Activated T-cell treated with anti-CD3 and anti-CD28 coated beads, Interleukin-2, amount 50 U/mL, for 4 hours (primary cell): ENCODE measurements around the gene NPHP4. TPM values are rescaled to one million over a fixed set of nuclear protein-coding genes. Genes with fewer than 3 reads are reported as not detected.
A peak's percentile ranks its signal among the peaks of the same experiment; 100 is the strongest.

Experiments used
- ATAC-seq, 2 donors: fragments of 200-7000 bp; cut with Tn5 transposase; one replicate each; pipeline ENCODE4 v1.10.0; 2021
- DNase-seq: peaks from one replicate; pipeline ENCODE4 v3.0.0-alpha.2; 2020
- H3K27me3 Mint-ChIP-seq: one replicate; pipeline ENCODE4 v1.8.0; 2021; ENCODE audit warnings: low read depth, mixed read lengths
- H3K36me3 Mint-ChIP-seq: one replicate; pipeline ENCODE4 v1.8.0; 2022; ENCODE audit warnings: mixed read lengths; ENCODE audit not compliant: insufficient read depth
- H3K4me1 Mint-ChIP-seq: one replicate; pipeline ENCODE4 v1.8.0; 2021; ENCODE audit warnings: low read depth, mixed read lengths
- H3K4me3 Mint-ChIP-seq: one replicate; pipeline ENCODE4 v1.8.0; 2021; ENCODE audit warnings: mild to moderate bottlenecking, moderate library complexity, mixed read lengths
- H3K9me3 Mint-ChIP-seq: one replicate; pipeline ENCODE4 v1.8.0; 2021; ENCODE audit warnings: mixed read lengths
- total RNA-seq, 3 donors: library from RNA; stranded (reverse); gene quantifications; one replicate each; pipeline ENCODE4 v1.2.1, GENCODE V29; 2021

Gene NPHP4
- total RNA-seq, 3 donors from 2014 or later: 7.0 to 9.3 (median 7.1) TPM

DNA sequence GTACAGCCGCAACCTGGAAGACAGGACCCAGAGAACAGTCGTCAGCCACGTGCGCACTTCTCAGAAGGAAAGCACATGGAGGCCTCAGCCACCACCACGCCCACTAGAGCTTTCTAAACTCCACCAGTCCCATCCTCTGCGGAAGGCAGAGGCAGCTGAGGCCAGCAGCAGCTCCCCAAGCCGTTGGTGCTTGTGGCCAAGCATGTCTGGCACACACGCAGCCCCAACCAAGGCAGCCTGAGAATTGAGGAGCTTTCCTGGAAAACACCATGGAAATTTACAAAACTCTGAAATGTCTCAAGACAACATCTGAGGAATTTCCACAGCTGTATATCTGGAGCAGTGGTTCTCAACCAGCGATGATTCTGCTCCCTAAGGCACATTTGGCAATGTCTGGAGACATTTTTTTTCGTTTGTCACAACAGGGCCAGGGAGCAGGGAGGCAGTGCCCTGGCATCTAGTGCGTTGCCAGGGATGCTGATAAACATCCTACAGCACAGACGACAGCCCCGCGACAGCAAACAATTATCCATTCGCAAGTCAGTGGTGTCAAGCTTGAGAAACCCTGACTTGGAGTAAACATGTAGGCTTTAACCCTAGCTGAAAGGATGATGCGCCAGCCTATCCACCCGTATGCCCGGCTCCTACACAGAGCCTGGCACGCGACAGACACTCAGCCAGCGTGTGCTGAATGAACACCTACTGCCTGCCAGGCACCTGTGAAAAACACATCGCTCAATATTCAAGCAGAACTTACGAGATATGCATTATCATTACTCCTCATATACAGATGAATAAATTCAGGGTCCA lies 24.7 kb downstream of the NPHP4 start:
- ATAC-seq (no peak), DNase-seq (no peak)
- Mint-ChIP-seq H3K9me3 (no peaks in the 10 kb centered on the region), H3K4me3 (no peak overlapping the region), H3K36me3 (peaks cover 8% of the 10 kb centered on the region), H3K4me1 (no peaks in the 10 kb centered on the region), H3K27me3 (no peaks in the 10 kb centered on the region)

DNA sequence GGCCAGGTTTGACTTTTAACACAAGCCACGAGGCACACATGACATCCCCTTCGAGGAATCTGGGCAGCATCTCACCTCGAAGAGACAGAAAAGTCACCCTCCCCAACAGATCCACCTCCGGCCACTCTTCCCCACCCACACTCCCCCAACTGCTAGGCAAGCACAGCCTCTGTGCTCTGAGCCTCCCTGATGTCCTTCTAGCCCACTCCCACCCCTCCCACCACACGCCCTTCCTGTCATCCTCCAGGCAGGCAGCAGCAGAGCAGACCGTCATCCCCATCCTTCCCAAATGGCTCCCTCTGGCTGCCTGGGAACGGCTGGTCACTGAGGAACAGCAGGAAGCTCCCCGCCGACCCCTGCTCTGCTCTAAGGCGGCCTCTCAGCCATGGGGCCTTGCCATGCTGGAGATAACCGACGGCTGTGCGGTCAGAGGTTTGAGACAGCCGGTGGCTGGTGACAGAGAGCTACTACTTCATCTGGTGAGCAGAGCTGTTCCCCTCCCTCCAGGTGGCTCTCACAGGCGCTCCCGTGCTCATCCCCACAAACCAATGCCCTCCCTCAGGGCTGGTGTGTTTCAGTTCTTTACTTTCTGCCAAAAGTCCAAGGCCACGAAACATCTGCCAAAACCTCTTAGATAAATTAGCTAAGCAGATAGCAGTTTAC lies 25.6 kb downstream of the NPHP4 start:
- no peaks in the 10 kb centered on the region for H3K27me3 Mint-ChIP-seq
- no peaks in the 10 kb centered on the region for H3K4me1 Mint-ChIP-seq
- DNase-seq (no peak), ATAC-seq (no peak)
- H3K9me3 Mint-ChIP-seq: no peaks in the 10 kb centered on the region
- no peak overlapping the region for H3K4me3 Mint-ChIP-seq
- H3K36me3 Mint-ChIP-seq: peaks cover 14% of the 10 kb centered on the region

- ATAC-seq: no peak
- no peaks in the 10 kb centered on the region for H3K27me3 Mint-ChIP-seq
- H3K9me3 Mint-ChIP-seq: no peaks in the 10 kb centered on the region
- no peak for DNase-seq
- no peaks in the 10 kb centered on the region for H3K4me1 Mint-ChIP-seq
- peaks cover 22% of the 10 kb centered on the region for H3K36me3 Mint-ChIP-seq
- no peak overlapping the region for H3K4me3 Mint-ChIP-seq
Measured at GRCh38 chr1:5965586-5966131, 26.6 kb downstream of the NPHP4 start.

GRCh38 chr1:5962265-5963105 lies 29.7 kb downstream of the NPHP4 start:
- Mint-ChIP-seq H3K9me3 (no peaks in the 10 kb centered on the region), H3K36me3 (peaks cover 26% of the 10 kb centered on the region), H3K27me3 (no peaks in the 10 kb centered on the region), H3K4me3 (no peak overlapping the region), H3K4me1 (no peaks in the 10 kb centered on the region)
- no peak for ATAC-seq
- DNase-seq: no peak

DNA sequence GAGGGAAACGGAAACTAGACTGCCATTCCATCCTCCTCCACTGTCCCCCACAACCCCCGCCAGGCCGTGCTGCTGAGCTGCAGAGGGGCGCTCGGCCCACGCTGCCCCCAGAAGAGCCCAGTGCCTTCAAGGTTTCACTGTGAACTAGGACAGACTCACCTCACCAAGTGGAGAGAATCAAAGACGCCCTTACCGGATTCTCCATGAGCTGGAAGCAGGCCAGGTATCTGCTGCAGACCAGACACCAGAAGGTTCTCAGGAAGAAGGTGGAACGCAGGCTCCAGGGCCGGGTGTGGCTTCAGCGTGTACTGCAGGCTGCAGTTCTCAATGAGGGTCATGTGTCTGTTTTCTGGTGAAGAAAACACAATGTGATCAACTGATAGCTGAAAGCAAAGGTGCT lies 30.6 kb downstream of the NPHP4 start:
- no peak for ATAC-seq
- DNase-seq: no peak
- H3K4me3 Mint-ChIP-seq: no peak overlapping the region
- peaks cover 29% of the 10 kb centered on the region for H3K36me3 Mint-ChIP-seq
- peaks cover 3% of the 10 kb centered on the region for H3K4me1 Mint-ChIP-seq
- no peaks in the 10 kb centered on the region for H3K27me3 Mint-ChIP-seq
- H3K9me3 Mint-ChIP-seq: no peaks in the 10 kb centered on the region

DNA sequence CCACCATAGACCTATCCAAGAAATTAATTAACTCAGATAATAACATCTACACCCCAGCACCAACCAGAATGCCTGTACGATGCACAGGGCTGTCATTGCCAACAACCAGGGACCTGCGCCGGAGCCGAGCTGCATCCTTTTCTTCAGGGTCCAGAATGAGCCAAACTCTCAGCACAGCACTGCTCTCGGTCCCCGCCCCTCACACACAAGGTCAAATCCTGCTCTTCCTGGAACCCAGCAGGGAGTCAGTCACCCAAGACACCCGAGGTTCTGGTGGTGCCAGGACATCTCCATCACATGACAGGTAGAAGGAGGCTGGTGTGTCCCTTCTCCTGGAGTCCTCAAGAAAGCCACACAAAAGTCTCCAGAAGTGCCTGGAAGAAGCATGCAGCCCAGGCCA lies 31.9 kb downstream of the NPHP4 start:
- H3K36me3 Mint-ChIP-seq: peaks cover 26% of the 10 kb centered on the region
- no peak for ATAC-seq

GRCh38 chr1:5959667-5960230 lies 32.5 kb downstream of the NPHP4 start:
- Mint-ChIP-seq H3K4me3 (no peak overlapping the region), H3K4me1 (peaks cover 11% of the 10 kb centered on the region), H3K9me3 (no peaks in the 10 kb centered on the region), H3K27me3 (no peaks in the 10 kb centered on the region), H3K36me3 (peaks cover 29% of the 10 kb centered on the region)
- ATAC-seq: no peak
- DNase-seq: no peak

More for the DNA sequence above, 31.9 kb downstream of the NPHP4 start:
- H3K9me3 Mint-ChIP-seq: no peaks in the 10 kb centered on the region
- no peak for DNase-seq
- H3K4me1 Mint-ChIP-seq: peaks cover 6% of the 10 kb centered on the region
- no peak overlapping the region for H3K4me3 Mint-ChIP-seq
- H3K27me3 Mint-ChIP-seq: no peaks in the 10 kb centered on the region

GRCh38 chr1:5959087-5959486 lies 33.1 kb downstream of the NPHP4 start:
- ATAC-seq: no peak
- H3K4me3 Mint-ChIP-seq: no peak overlapping the region
- H3K9me3 Mint-ChIP-seq: no peaks in the 10 kb centered on the region
- no peaks in the 10 kb centered on the region for H3K27me3 Mint-ChIP-seq
- peaks cover 35% of the 10 kb centered on the region for H3K36me3 Mint-ChIP-seq
- no peak for DNase-seq
- peaks cover 17% of the 10 kb centered on the region for H3K4me1 Mint-ChIP-seq

DNA sequence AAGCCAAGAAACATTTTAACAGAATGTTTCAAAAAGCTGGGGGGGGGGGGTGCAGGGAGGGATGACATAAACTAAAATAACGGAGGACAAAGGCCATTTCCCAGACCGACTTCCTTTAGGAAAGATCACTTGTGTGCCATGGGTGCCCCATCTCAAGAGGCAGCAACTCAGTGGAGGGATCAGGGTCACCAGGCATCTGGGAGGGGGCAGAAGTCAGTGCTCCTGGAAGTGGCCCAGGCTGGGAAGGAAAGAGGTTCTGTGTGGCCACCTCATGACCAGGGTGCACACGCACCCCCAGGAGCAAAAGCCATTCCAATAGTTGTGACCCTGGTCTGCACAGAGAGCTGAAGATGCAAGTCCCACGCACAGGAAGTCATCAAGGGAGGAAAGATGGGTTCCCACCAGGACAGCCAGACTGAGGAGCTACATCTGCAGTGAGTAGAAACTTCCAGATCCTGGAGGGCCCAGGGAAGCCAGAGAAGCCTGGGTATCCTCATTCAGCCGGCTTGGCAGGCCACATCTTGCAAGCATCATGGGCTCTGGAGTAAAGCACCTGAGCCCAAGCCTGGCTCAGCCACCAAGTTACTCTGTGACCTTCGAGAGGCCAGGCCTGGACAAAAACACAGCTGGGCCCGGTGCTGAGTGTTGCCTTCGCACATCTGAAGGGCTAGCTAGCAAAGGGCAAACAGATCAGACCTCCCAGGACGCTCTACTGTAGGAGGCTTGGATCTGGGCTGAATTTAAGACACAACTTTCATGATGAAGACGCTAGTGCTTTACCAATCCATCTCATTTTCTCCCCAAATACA lies 36.0 kb downstream of the NPHP4 start:
- no peak overlapping the region for H3K4me3 Mint-ChIP-seq
- H3K27me3 Mint-ChIP-seq: no peaks in the 10 kb centered on the region
- H3K4me1 Mint-ChIP-seq: peaks cover 17% of the 10 kb centered on the region
- ATAC-seq (no peak), DNase-seq (no peak)
- H3K9me3 Mint-ChIP-seq: no peaks in the 10 kb centered on the region
- H3K36me3 Mint-ChIP-seq: peaks cover 33% of the 10 kb centered on the region

GRCh38 chr1:5955479-5955977 lies 36.7 kb downstream of the NPHP4 start:
- DNase-seq (no peak), ATAC-seq (peak; percentile 70 to 73)
- no peaks in the 10 kb centered on the region for H3K27me3 Mint-ChIP-seq
- H3K36me3 Mint-ChIP-seq: peaks cover 33% of the 10 kb centered on the region
- no peak overlapping the region for H3K4me3 Mint-ChIP-seq
- H3K4me1 Mint-ChIP-seq: peaks cover 17% of the 10 kb centered on the region
- H3K9me3 Mint-ChIP-seq: no peaks in the 10 kb centered on the region

DNA sequence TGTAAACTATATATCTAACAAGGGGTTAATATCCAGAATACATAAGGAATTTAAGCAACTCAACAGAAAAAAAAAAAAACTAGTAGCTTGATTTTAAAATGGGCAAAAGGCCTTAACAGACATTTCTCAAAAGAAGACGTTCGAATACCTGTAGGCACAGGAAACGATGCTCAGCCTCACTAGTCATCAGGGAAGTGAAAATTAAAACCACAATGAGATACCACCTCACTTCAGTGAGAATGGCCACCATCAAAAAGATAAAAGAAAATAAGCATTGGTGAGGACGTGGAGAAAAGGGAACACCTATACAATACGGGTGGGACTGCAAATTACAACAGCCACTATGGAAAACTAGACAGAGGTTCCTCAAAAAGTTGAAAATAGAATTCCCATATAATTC lies 37.3 kb downstream of the NPHP4 start:
- H3K36me3 Mint-ChIP-seq: peaks cover 31% of the 10 kb centered on the region
- no peak for DNase-seq
- H3K9me3 Mint-ChIP-seq: no peaks in the 10 kb centered on the region
- peak; percentile 54 to 59 for ATAC-seq
- peaks cover 17% of the 10 kb centered on the region for H3K4me1 Mint-ChIP-seq
- H3K4me3 Mint-ChIP-seq: no peak overlapping the region
- H3K27me3 Mint-ChIP-seq: no peaks in the 10 kb centered on the region

DNA sequence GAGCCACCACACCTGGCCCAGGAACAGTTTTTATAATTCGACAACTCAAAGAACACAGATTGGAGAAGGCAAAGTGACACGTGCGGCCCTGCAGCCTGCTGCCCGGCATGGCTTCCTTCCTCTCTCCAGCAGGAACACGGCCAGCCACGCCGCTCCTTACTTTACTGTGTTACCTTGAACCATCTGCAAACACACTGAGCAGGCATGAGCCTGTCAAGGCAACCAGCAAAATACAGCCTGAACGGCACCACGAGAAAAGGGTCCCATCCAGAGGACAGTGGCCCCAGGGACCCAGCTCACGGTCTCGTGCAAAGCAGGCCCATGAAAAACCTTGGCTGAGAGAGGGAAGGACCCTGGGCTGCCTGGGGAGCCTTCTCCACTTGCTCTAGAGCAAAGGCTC lies 38.8 kb downstream of the NPHP4 start:
- peaks cover 17% of the 10 kb centered on the region for H3K4me1 Mint-ChIP-seq
- DNase-seq (no peak), ATAC-seq (no peak)
- no peaks in the 10 kb centered on the region for H3K27me3 Mint-ChIP-seq
- H3K9me3 Mint-ChIP-seq: no peaks in the 10 kb centered on the region
- H3K4me3 Mint-ChIP-seq: no peak overlapping the region
- peaks cover 27% of the 10 kb centered on the region for H3K36me3 Mint-ChIP-seq

GRCh38 chr1:5951846-5952410 lies 40.3 kb downstream of the NPHP4 start:
- ATAC-seq (no peak), DNase-seq (no peak)
- Mint-ChIP-seq H3K27me3 (no peaks in the 10 kb centered on the region), H3K36me3 (peaks cover 25% of the 10 kb centered on the region), H3K4me3 (no peak overlapping the region), H3K9me3 (no peaks in the 10 kb centered on the region), H3K4me1 (peaks cover 15% of the 10 kb centered on the region)
